Measurements from ENCODE around the gene ATRX.
"Not testable (repeated sequence)": the region's sequence is repeated elsewhere in the genome, so short reads cannot be mapped to it uniquely, and the experiment has no call there.

ATRX gene

GRCh38 chrX:77755561-77755960 is 30.5 kb downstream of the ATRX start:
- DNase-seq (ENCODE audit: extremely low read depth, low read depth), result no peak
- TF ChIP-seq CTCF (IDR thresholded peaks at IDR 0.05; ENCODE audit: low read depth, low read length), result no peak

- DNase-seq (ENCODE audit: extremely low read depth, low read depth), result not testable (repeated sequence)
Measured at GRCh38 chrX:77753942-77754341, 32.1 kb downstream of the ATRX start.

GRCh38 chrX:77749695-77750094 is 36.3 kb downstream of the ATRX start:
- no peak for TF ChIP-seq CTCF (IDR thresholded peaks at IDR 0.05; ENCODE audit: low read depth, low read length)
- DNase-seq (ENCODE audit: extremely low read depth, low read depth), result no peak

GRCh38 chrX:77743720-77744119 is 42.3 kb downstream of the ATRX start:
- no peak for DNase-seq (ENCODE audit: extremely low read depth, low read depth)
- TF ChIP-seq CTCF (IDR thresholded peaks at IDR 0.05; ENCODE audit: low read depth, low read length), result no peak

GRCh38 chrX:77742788-77743476 is 43.1 kb downstream of the ATRX start:
- no peak for DNase-seq (ENCODE audit: extremely low read depth, low read depth)

GRCh38 chrX:77740376-77740905 is 45.6 kb downstream of the ATRX start:
- TF ChIP-seq CTCF (IDR thresholded peaks at IDR 0.05; ENCODE audit: low read depth, low read length), result no peak
- DNase-seq (ENCODE audit: extremely low read depth, low read depth), result no peak

More at GRCh38 chrX:77742788-77743476, 43.1 kb downstream of the ATRX start:
- TF ChIP-seq CTCF (IDR thresholded peaks at IDR 0.05; ENCODE audit: low read depth, low read length), result no peak

GRCh38 chrX:77733342-77733741 is 52.7 kb downstream of the ATRX start:
- TF ChIP-seq CTCF (IDR thresholded peaks at IDR 0.05; ENCODE audit: low read depth, low read length), result no peak
- DNase-seq (ENCODE audit: extremely low read depth, low read depth), result no peak

Measured in AG09319 (cell line).